ENCODE results near the gene UBR3.

DNA sequence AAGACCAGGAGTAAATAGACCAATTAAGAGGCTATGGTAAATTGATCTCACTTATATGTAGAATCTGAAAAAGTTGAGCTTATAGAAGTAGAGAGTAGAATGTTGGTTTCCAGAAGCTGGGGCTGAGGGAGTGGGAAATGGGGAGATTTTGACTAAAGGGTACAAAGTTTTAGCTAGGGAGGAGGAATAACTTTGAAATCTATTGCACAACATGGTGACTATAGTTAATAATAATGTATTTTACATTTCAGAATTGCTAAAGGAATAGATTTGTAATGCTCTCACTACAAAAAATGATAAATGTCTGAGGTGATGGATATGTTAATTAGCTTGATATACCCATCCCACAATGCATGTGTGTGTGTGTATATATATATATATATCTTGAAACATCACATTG, 82.1 kb downstream of the UBR3 start:
- TF ChIP-seq, protein P1, sequence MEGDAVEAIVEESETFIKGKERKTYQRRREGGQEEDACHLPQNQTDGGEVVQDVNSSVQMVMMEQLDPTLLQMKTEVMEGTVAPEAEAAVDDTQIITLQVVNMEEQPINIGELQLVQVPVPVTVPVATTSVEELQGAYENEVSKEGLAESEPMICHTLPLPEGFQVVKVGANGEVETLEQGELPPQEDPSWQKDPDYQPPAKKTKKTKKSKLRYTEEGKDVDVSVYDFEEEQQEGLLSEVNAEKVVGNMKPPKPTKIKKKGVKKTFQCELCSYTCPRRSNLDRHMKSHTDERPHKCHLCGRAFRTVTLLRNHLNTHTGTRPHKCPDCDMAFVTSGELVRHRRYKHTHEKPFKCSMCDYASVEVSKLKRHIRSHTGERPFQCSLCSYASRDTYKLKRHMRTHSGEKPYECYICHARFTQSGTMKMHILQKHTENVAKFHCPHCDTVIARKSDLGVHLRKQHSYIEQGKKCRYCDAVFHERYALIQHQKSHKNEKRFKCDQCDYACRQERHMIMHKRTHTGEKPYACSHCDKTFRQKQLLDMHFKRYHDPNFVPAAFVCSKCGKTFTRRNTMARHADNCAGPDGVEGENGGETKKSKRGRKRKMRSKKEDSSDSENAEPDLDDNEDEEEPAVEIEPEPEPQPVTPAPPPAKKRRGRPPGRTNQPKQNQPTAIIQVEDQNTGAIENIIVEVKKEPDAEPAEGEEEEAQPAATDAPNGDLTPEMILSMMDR (IDR thresholded peaks at IDR 0.05): no peak
- TF ChIP-seq POLR2A (IDR thresholded peaks at IDR 0.05): no peak
